EL (cell line): ENCODE data around the gene PGAM1.
"Not testable (repeated sequence)": the region's sequence is repeated elsewhere in the genome, so short reads cannot be mapped to it uniquely, and the experiment has no call there.

Experiments
- DNase-seq: peaks from one replicate; pipeline ENCODE4 v3.0.0-alpha.2; 2016

The PGAM1 gene

DNA sequence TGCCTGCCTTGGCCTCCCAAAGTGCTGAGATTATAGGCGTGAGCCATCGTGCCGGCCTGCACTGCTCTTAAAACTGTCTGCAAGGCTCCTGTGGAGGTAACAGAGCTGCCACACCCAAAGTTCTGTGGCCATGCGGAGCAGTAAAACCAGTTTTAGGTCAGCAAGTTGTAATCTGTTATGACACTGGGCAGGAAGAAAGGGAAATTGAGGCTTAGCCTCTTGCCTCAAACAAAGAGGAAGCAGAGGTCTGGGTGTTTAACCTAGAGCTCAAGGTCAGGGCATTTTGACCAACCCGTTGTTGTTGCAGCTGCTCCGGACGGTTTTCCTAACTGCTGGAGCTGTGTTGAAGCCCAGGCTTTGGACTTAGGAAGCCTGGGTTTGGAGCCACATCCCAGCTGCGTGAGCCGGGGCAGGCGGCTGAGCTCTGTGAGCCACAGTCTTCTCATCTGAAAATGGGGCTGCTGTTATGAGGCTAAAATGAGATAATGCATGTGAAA lies 17.4 kb upstream of the PGAM1 start:
- DNase-seq, result no peak

DNA sequence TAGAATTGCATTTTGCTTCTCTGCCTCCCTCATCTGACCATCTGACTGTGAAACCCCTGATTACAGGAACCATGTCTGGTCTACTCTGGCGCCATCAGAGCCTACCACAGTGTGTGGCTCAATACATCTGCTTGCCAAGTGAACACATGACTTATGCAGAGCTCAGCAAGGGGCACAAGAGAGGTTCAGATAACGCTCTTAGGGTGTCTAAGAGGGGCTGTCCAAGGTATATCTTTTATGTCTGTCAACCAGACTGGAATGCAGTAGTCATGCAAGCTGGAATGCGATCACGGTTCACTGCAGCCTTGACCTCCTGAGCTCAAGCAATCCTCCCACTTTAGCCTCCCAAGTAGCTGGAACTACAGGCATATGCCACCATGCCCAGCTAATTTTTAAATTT lies 14.6 kb upstream of the PGAM1 start:
- peak; percentile 69 for DNase-seq

DNA sequence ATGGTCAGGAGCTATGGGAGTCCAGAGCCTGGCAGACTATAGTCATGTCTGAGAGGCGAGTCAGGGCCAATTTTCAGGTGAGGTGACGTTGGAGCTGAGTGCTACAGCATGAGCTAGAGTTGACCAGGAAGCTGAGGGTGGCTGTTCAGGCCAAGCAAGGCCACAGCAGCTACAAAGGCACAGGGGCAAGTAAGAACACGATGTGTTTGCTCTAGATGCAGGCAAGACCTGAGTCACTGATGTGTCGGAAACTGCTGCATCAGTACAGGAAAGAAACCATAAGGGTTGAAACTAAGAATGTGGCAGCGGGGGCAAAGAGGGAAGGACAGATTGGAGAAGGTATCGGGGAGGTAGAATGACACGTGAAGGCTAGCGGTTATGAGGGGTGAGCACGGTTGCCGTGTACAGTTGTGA lies 13.1 kb upstream of the PGAM1 start:
- no peak for DNase-seq

DNA sequence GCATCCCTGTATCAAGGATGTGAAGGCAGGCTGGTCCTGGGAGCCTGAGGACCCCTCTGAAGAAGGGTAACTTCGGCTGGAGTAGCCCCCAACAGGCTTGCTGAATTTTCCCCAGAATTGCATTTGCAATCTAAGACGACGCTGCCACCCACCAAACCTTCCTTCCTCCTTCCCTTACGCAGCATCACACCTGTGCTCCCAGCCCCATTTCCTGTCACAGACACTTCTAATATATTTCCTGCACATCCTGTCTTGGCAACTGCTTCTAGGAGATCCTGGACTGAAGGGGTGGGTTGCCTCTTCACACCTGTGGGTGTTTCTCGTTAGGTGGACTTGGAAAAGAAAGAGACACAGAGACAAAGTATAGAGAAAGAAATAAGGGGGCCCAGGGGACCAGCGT lies 9.4 kb upstream of the PGAM1 start:
- no peak for DNase-seq

GRCh38 chr10:97423757-97424098 lies 2.3 kb upstream of the PGAM1 start:
- DNase-seq, result not testable (repeated sequence)

- peak; percentile 12 for DNase-seq
Observed at GRCh38 chr10:97426776-97427570, 982 bp downstream of the PGAM1 start.

GRCh38 chr10:97427571-97428179 lies 1.7 kb downstream of the PGAM1 start:
- peak; percentile 65 for DNase-seq

DNA sequence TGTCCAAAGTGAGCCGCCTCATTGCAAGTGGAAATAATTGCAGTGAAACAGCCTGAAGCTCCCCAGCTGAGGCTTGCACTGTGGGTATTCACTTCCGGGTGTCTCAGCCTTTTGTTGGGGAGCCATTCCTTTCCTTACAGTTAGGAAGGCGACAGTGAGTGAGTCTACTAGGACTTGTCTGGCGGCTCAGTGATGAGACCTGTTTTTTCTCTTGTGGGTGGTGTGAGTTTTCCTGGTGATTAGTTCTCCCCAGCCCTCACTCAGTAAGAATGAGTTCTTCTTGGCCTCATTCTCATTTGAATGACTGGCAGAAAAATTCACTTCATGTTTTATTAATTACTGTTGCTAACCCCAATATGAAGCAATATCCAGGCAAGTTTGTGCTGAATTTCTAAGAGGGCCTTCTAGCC lies 2.6 kb downstream of the PGAM1 start:
- peak; percentile 56 for DNase-seq

DNA sequence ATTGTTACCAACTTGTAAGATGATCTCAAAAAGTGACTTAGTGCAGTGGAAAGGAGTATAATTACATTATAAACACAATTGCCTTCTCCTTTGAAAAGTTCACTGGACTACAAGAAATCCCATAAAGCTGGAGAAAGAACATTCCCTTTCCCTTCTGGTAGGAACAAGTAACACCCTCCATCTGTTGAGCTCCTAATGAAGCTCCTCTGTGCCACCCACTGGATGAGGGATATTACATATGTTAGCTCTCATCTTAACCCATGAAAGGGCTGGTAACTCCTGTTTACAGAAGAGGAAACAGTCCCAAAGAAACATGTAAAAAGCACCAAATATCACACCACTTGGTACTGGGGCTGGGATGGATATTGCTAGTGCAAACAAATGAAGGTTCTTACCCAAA lies 8.1 kb downstream of the PGAM1 start:
- no peak for DNase-seq

DNA sequence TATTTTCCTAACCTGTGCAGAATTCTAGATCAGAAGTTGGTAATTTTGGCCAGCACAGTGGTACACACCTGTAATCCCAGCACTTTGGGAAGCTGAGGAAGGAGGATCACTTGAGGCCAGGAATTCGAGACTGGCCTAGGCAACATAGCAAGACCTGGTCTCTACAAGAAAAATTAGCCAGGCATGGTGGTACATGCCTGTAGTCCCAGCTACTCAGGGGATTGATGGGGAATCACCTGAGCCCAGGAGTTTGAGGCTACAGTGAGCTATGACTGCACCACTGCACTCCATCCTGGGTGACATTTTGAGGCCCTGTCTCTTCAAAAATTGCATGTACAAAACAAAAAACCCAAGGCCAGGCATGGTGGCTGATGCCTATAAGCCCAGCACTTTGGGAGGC lies 8.6 kb downstream of the PGAM1 start:
- DNase-seq, result no peak

DNA sequence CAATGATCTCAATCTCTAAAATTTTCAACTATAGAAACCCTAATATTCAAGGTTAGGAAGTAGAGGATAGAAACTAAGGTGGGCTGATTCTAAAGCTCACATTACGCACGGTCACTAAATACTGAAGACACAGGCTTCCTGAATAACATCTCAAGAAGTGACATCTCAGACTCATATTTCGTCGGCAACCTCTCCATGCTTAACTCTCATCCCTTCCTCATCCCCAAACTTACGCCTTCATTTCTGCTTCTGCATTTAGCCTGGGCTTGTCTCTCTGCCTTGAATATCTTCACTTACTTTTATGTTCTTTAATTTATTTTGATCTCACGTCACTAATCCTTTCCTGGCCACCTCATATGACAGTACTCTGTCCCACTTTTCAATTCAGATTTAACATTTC lies 9.2 kb downstream of the PGAM1 start:
- no peak for DNase-seq

GRCh38 chr10:97442277-97442676 lies 16.3 kb downstream of the PGAM1 start:
- no peak for DNase-seq

DNA sequence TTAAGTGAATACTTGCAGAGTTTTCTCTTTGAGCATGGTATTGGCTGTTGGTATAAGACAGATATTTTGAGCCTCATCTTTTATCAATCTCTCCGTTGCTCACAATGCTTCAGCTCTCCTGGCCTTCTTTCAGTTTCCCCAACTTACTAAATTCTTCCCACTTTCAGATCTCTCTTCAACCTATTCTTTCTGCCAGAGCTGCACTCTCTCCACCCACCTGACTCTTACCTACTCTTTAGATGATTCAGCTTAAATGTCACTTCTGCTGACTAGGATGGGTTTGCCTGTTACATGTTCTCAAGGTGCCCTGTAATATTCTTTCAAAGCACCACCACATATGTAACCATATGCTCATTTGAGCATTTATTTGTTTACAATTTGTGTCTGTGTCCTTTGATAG lies 18.2 kb downstream of the PGAM1 start:
- DNase-seq, result no peak

- no peak for DNase-seq
Observed at GRCh38 chr10:97445357-97445721, 19.3 kb downstream of the PGAM1 start.

DNA sequence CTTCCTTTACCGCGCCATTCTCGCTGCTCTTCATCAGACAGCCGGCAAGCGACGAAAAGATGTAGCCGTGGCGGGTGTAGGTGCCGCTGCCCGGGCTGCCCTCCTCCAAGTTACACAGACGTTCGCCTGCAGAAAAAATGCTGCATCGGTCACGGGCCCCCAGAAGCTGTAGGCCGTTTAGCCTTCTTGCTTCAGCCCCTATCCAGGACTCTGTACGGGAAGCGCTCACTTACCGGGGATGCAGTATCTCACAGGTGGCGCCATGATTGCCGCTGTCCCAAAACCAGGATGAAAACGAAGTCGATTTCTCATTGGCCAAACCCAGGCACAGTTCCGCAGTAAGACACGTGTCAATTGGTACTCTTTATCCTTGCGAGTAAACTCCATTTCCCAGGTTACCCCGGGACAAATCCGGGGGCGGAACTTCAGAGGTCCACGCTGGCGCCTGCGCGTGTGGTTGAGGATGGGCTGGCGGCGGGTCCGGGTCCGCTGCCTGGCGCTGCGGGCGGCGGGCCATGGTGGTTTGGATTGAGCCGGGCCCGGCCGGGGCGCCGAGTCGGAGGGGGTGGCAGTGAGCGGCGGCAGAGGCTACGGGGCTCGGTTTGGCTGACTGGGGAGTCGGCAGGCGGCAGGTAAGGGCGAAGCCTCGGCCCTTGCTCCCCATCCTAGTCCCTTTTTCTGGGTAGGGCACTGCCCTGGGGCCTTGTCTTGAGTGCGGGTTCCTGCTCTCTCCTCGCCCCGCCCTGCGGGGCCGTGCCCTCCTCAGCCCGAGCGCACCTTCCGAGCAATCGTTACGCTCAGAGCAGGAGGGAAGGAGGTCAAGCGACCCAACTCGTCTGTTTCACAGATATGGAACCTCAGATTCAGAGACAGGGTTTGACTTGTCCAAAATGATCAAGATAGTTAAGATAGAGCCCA lies 20.0 kb downstream of the PGAM1 start, which contains the start of the genes EXOSC1 and ZDHHC16:
EXOSC1 (minus strand) TSS at position 285 of the 918 bp plus-strand sequence; CDS start at position 264, 21 bp downstream.
ZDHHC16 (plus strand) TSS at position 454 of the 918 bp plus-strand sequence. CDS start 5,501 bp downstream, outside the sequence.
- peak; percentile 97 for DNase-seq

DNA sequence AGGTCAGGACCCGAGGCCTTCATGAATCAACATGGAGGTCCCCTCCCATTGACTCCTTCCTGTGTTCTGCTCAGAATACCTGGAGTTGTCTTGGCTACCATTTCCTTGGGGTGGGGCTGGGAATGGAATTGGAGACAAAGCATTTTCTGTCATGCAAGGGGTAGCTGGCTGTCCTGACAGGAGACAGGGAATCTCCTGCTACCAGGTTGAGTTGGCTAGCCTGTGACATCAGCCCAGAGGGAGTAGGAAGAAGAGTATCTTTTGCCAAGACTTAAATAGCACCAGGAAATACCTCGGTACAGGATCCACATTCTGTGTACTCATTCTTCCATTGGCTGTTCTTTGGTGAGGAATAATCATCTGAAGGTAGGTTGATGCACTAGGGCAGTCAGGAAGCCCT lies 24.8 kb downstream of the PGAM1 start:
- DNase-seq, result no peak

- no peak for DNase-seq
Observed at GRCh38 chr10:97451605-97452004, 25.6 kb downstream of the PGAM1 start.

DNA sequence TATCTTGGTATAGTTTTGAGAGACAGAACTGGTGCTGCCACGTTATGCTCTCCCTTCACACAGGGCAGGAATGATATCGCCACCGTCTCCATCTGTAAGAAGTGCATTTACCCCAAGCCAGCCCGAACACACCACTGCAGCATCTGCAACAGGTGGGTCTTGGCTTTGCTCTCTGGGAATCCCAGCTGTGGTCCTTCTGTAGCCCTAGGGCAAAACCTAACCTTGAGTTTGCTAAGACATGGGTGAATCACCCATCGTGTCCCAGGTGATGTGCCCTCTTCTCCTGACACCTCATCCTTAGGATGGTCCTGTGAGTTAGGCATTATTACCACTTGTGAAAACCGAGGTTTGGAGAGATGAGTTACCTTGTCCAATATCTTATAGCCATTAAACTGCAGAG lies 26.4 kb downstream of the PGAM1 start:
- no peak for DNase-seq

- no peak for DNase-seq
Observed at GRCh38 chr10:97454330-97455036, 28.5 kb downstream of the PGAM1 start.

DNA sequence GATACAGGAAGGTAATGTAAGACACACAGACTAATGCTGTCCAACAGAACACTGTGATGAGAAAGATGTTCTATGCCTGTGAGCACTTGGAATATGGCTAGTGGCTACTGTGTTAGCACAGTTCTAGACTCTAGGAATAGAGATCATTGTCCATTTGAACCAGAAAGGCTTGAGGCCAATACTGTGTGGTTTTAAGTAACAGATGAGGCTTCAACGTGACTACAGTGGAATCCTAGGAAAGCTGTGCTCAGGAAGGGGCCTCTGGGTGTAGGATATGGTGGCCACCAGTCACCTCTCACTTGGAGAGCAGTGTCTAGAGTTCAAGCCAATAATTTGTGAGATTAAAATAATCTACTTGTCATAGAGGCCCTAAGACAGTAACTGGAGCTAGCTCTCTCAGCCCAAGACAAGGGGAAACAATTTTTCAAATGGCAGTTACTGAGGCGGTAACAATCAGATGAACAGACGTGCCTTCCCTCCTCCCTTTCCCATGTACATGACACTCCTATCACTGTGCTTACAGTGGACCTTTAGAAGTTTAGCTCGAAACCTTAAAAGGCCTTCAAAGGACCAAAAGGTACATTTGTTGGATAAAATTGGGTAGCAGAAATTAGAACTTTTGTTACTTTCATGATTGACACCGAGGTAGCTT lies 30.2 kb downstream of the PGAM1 start:
- no peak for DNase-seq

DNA sequence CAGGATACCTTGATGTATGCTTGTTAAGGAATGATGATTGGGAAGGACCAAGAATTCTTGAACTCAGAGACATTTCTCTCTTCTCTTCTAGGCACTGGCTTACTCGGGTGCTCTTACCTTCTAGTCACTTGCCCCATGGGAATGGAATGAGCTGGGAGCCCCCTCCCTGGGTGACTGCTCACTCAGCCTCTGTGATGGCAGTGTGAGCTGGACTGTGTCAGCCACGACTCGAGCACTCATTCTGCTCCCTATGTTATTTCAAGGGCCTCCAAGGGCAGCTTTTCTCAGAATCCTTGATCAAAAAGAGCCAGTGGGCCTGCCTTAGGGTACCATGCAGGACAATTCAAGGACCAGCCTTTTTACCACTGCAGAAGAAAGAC lies 30.7 kb downstream of the PGAM1 start:
- no peak for DNase-seq

DNA sequence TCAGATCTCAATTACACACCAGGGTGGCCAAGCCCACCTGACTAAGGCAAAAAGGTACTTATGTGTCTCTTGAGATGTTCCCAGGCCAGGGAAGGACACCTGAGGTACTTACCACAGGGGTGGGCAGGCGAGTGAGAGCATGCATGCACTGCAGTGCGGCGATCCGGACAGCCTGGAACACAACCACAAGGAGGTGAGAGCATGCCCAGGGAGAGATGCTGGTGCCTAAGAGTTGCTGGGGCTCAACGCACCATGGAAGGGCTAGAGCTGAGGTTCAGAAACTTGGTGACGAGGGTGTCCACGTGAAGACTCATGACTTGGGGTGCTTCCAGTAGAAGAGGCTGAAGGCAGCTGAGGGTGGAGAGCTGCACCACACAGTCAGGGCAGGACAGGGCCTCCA lies 33.1 kb downstream of the PGAM1 start:
- DNase-seq, result no peak
